Right lobe of liver (tissue), 6 donors: ENCODE data around the gene ZMIZ2. TPM values are rescaled to one million over a fixed set of nuclear protein-coding genes. Genes with fewer than 3 reads are reported as not detected.

Source experiments
- ATAC-seq, 4 donors: fragments of 200-7000 bp; cut with Tn5 transposase; one replicate each; pipeline ENCODE4 v1.9.1; 2020; ENCODE audit warnings: mild to moderate bottlenecking in 4 of 4, moderate library complexity in 4 of 4
- DNase-seq, 3 donors: peaks; one replicate each; pipeline ENCODE4 v3.0.0-alpha.2; 2020
- H3K27ac ChIP-seq, 3 donors: fragments of 200-600 bp; one replicate each; pipeline ENCODE4 v1.8.0; 2022
- H3K27me3 ChIP-seq, 2 donors: fragments of 200-600 bp; one replicate each; pipeline ENCODE4 v1.8.0; 2022
- H3K36me3 ChIP-seq, 4 donors: fragments of 200-600 bp; sonication (generic) in 1 of 4; one replicate each; pipeline versions ENCODE4 v1.5.1 to v1.8.0; 2017 to 2022; ENCODE audit warnings: control low read depth in 1 of 4
- H3K4me1 ChIP-seq, 4 donors: fragments of 200-600 bp; sonication (generic) in 1 of 4; one replicate each; pipeline versions ENCODE4 v1.5.1 to v1.8.0; 2017 to 2022; ENCODE audit warnings: control low read depth in 1 of 4
- H3K4me3 ChIP-seq, 3 donors: fragments of 200-600 bp; one replicate each; pipeline ENCODE4 v1.8.0; 2022
- H3K9me3 ChIP-seq, 4 donors: fragments of 200-600 bp; sonication (generic) in 1 of 4; one replicate each; pipeline versions ENCODE4 v1.5.1 to v1.8.0; 2017 to 2022; ENCODE audit warnings: control low read depth in 1 of 4
- CTCF ChIP-seq, 4 donors: fragments of 200-600 bp in 3 of 4; fragments of 450-650 bp in 1 of 4; IDR thresholded peaks; one replicate each; pipeline versions ENCODE4 v1.5.1 to v1.8.0; 2016 to 2022; ENCODE audit warnings: antibody characterized with exemption in 4 of 4, mild to moderate bottlenecking in 2 of 4
- POLR2A ChIP-seq: fragments of 450-650 bp; IDR thresholded peaks from one replicate; pipeline ENCODE4 v1.6.1; 2017; ENCODE audit warnings: antibody characterized with exemption, mild to moderate bottlenecking
- WGBS: methylation state at CpG from one replicate; pipeline ENCODE4 v1.1.6; 2018; ENCODE audit warnings: low coverage, low lambda C conversion rate; ENCODE audit not compliant: insufficient coverage; ENCODE audit errors: missing lambda C conversion rate; 5-methylcytosine and 5-hydroxymethylcytosine counted together
- intact Hi-C, 2 donors: fragments of 100-400 bp; cut with DNase I; formaldehyde crosslinking; loops; one replicate each; pipeline versions ENCODE4 v1.11.2 to v1.14.1; 2022
- total RNA-seq, 6 experiments: library from RNA; depleted of rRNA in 2 of 6; stranded (reverse); fragments of >200 nt in 2 of 6; fragmentation: NEBNext Ultra II Directional in 3 of 6; extraction: Animal tissue kit (Norgen Biotek cat#: 25700) in 3 of 6; gene quantifications; one replicate each; pipeline versions ENCODE4 v1.1.0 to v1.2.4, GENCODE V29; 2016 to 2023
- donor health status: DM: no; HTN: yes; CAD: no.
- donor health status: DM: no; HTN: no; CAD: no.
- donor health status: DM: no; HTN: no; CAD: no.
- donor health status: DM: no; HTN: yes; CAD: no.
- donor health status: DM: no; HTN: yes; CAD: no.

The ZMIZ2 gene
- total RNA-seq, 6 experiments from 2014 or later, result 8.6 to 36.3 (median 28.6) TPM

- H3K27ac ChIP-seq, result peak within 1 kb of the TSS; percentile 95 to 99 (median 98)
- H3K9me3 ChIP-seq, result no peaks in the 10 kb centered on the region
- peak within 1 kb of the TSS; percentile 90 to 98 (median 92) for H3K4me3 ChIP-seq
- TF ChIP-seq CTCF (IDR thresholded peaks at IDR 0.05) (no peak), POLR2A (peak; percentile 98)
- intact Hi-C loops, result no loop called here
- H3K4me1 ChIP-seq, result peaks cover 0 to 19% (median 7%) of the 10 kb centered on the region in 4 donors
- ATAC-seq, result peak; percentile 90 to 95 (median 92)
- H3K27me3 ChIP-seq, result no peaks in the 10 kb centered on the region
- H3K36me3 ChIP-seq, result peaks cover 10 to 31% (median 23%) of the 10 kb centered on the region in 4 donors
- WGBS, result 0% methylated on average over 3 of the region's 99 CpGs
- peak; percentile 99 for DNase-seq
These were observed 48.1 kb downstream of the ZMIZ2 start, which contains the start of gene PPIA for GRCh38 chr7:44796504-44797328. Gene PPIA, plus strand, starts transcription at chr7:44796681. Its CDS starts 44 bp downstream, at chr7:44796725.

- Histone ChIP-seq H3K27ac (peak overlapping the region; percentile 95 to 99 (median 98)), H3K4me1 (peaks cover 0 to 19% (median 7%) of the 10 kb centered on the region in 4 donors), H3K9me3 (no peaks in the 10 kb centered on the region), H3K27me3 (no peaks in the 10 kb centered on the region), H3K36me3 (peaks cover 10 to 39% (median 30%) of the 10 kb centered on the region in 4 donors), H3K4me3 (peak overlapping the region; percentile 90 to 98 (median 92))
- WGBS, result 4% methylated on average over 25 of the region's 26 CpGs
- peak; percentile 74 to 83 (median 79) for ATAC-seq
- peak; percentile 88 to 91 (median 88) for DNase-seq
- TF ChIP-seq CTCF (IDR thresholded peaks at IDR 0.05) (peak in 3 of 4 donors; percentile 48 to 66 (median 63)), POLR2A (peak; percentile 47)
- intact Hi-C loops, result no loop called here
These were observed 48.9 kb downstream of the ZMIZ2 start for GRCh38 chr7:44797329-44798258.

GRCh38 chr7:44798649-44799305 is 50.1 kb downstream of the ZMIZ2 start:
- H3K9me3 ChIP-seq, result no peaks in the 10 kb centered on the region
- ATAC-seq (no peak), DNase-seq (no peak)
- intact Hi-C loops, result no loop called here
- TF ChIP-seq CTCF (IDR thresholded peaks at IDR 0.05) (no peak), POLR2A (no peak)
- peaks cover 0 to 22% (median 7%) of the 10 kb centered on the region in 4 donors for H3K4me1 ChIP-seq
- no peak overlapping the region for H3K27ac ChIP-seq
- peak overlapping the region in 2 of 3 donors; percentile 90 to 98 for H3K4me3 ChIP-seq
- 40% methylated on average over 2 of the region's 2 CpGs for WGBS
- H3K27me3 ChIP-seq, result no peaks in the 10 kb centered on the region
- H3K36me3 ChIP-seq, result peaks cover 10 to 50% (median 38%) of the 10 kb centered on the region in 4 donors

GRCh38 chr7:44799939-44800338 is 51.3 kb downstream of the ZMIZ2 start:
- DNase-seq (no peak), ATAC-seq (no peak)
- peaks cover 0 to 33% (median 10%) of the 10 kb centered on the region in 4 donors for H3K4me1 ChIP-seq
- no peak overlapping the region for H3K27ac ChIP-seq
- TF ChIP-seq POLR2A, result no peak
- H3K36me3 ChIP-seq, result peaks cover 10 to 56% (median 40%) of the 10 kb centered on the region in 4 donors
- intact Hi-C loops, result no loop called here
- WGBS, result 78% methylated on average over 4 of the region's 4 CpGs
- no peaks in the 10 kb centered on the region for H3K9me3 ChIP-seq
- no peaks in the 10 kb centered on the region for H3K27me3 ChIP-seq
- no peak overlapping the region for H3K4me3 ChIP-seq
